ENCODE measurements around the gene RCVRN.

DNA sequence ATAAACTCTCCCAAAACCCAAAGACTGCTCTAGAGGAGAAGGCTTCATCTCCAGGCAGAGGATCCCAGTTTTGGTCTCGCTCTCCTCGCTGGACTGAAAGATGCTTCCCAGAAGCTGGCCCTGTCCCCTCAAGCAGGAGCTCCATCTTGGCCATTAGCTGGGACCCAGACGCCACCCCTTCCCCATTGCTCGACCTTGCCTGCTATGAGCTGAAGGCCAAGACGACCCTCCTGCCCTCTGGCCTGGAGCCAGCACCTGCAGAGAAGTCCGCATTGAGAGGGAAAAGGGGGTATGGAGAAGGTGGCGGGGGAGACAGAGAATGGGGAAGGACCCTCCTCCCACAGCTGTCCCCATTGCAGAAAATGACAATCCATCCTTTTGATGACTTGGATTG lies 3.6 kb upstream of the RCVRN start:
- TF ChIP-seq, protein P1, sequence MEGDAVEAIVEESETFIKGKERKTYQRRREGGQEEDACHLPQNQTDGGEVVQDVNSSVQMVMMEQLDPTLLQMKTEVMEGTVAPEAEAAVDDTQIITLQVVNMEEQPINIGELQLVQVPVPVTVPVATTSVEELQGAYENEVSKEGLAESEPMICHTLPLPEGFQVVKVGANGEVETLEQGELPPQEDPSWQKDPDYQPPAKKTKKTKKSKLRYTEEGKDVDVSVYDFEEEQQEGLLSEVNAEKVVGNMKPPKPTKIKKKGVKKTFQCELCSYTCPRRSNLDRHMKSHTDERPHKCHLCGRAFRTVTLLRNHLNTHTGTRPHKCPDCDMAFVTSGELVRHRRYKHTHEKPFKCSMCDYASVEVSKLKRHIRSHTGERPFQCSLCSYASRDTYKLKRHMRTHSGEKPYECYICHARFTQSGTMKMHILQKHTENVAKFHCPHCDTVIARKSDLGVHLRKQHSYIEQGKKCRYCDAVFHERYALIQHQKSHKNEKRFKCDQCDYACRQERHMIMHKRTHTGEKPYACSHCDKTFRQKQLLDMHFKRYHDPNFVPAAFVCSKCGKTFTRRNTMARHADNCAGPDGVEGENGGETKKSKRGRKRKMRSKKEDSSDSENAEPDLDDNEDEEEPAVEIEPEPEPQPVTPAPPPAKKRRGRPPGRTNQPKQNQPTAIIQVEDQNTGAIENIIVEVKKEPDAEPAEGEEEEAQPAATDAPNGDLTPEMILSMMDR (IDR thresholded peaks at IDR 0.05): no peak
- no peak for TF ChIP-seq REST (IDR thresholded peaks at IDR 0.05; ENCODE audit: insufficient read depth in 1 of 2, low read depth in 2 of 2, low read length in 1 of 2)

Data from Panc1 (cell line).